Peyer's patch (tissue), 4 donors: ENCODE measurements around the gene RABGGTA. TPM values are rescaled to one million over a fixed set of nuclear protein-coding genes. Genes with fewer than 3 reads are reported as not detected.

ENCODE experiments used
- DNase-seq, 3 donors: peaks; one replicate each; pipeline ENCODE4 v3.0.0-alpha.2; 2017 to 2019
- H3K27ac ChIP-seq, 4 donors: fragments of 200-600 bp; sonication (generic); one replicate each; pipeline ENCODE4 v1.5.1; 2016 to 2019
- H3K27me3 ChIP-seq, 2 donors: fragments of 200-600 bp; sonication (generic); one replicate each; pipeline ENCODE4 v1.5.1; 2019
- H3K36me3 ChIP-seq, 3 donors: fragments of 200-600 bp; sonication (generic); one replicate each; pipeline ENCODE4 v1.5.1; 2016 to 2019
- H3K4me1 ChIP-seq, 4 donors: fragments of 200-600 bp; sonication (generic); one replicate each; pipeline ENCODE4 v1.5.1; 2016 to 2019
- H3K4me3 ChIP-seq, 4 donors: fragments of 200-600 bp; sonication (generic); 1 replicate in 3 of 4; 2 replicates in 1 of 4; pipeline ENCODE4 v1.5.1; 2016 to 2019; ENCODE audit warnings: mild to moderate bottlenecking in 1 of 4
- H3K9me3 ChIP-seq, 4 donors: fragments of 200-600 bp; sonication (generic); one replicate each; pipeline ENCODE4 v1.5.1; 2016 to 2019; ENCODE audit warnings: mild to moderate bottlenecking in 1 of 4
- CTCF ChIP-seq, 6 experiments: fragments of 450-650 bp in 4 of 6; fragments of 200-600 bp in 2 of 6; sonication (generic) in 1 of 6; IDR thresholded peaks; one replicate each; pipeline ENCODE4 v1.5.1; 2017 to 2019; ENCODE audit warnings: antibody characterized with exemption in 6 of 6, mild to moderate bottlenecking in 3 of 6, moderate library complexity in 1 of 6
- POLR2A ChIP-seq, 2 donors: fragments of 450-650 bp; IDR thresholded peaks; one replicate each; pipeline ENCODE4 v1.5.1; 2017; ENCODE audit warnings: antibody characterized with exemption in 2 of 2, mild to moderate bottlenecking in 2 of 2, moderate library complexity in 2 of 2
- total RNA-seq, 4 donors: library from RNA; depleted of rRNA; stranded (reverse); fragments of >200 nt; gene quantifications; one replicate each; pipeline ENCODE4 v1.1.0, GENCODE V29; 2016

Gene RABGGTA
- total RNA-seq, 4 donors from 2014 or later, result 57.3 to 84.6 (median 77.6) TPM

DNA sequence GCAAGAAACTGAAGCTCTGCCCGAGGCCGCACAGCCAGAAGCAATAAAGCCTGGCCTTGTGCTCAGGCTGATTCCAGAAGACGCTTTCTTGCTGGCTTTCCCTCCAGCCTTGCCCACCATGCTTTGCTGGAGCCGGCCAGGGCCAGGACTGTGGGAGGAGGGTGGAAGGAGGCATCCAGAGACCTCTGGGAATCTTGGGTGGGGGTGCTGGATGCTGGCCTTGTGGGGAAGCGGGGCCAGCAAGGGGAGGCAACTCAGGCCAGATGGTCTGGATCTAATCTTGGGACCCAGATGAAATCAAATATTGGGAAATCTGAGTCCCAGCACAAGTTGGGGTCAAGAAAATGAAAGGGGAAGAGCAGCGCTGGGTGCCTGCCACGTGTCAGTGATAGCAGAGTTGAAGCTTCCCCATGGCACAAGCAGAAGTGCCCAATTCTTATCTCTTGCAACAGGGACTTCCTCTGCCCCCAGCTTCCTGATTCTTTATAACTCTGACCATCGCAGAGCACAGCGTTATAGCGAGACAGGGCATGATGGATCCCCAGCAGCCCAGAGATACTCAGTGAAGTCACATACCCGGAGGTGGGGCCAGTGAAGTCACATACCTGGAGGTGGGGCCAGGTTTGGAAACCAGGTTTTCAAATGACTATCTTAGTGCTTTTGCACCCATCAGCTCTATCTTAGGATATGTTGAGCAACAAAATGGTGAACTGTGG, 6.4 kb upstream of the RABGGTA start:
- Histone ChIP-seq H3K27ac (peak overlapping the region in 2 of 4 donors; percentile 26 to 55), H3K36me3 (no peaks in the 10 kb centered on the region), H3K27me3 (no peaks in the 10 kb centered on the region), H3K4me1 (peaks cover 0 to 4% (median 0%) of the 10 kb centered on the region in 4 donors), H3K4me3 (no peak overlapping the region), H3K9me3 (no peaks in the 10 kb centered on the region)
- TF ChIP-seq CTCF (IDR thresholded peaks at IDR 0.05), result no peak
- TF ChIP-seq POLR2A (IDR thresholded peaks at IDR 0.05), result no peak
- DNase-seq, result peak in 1 of 3 donors; percentile 29

DNA sequence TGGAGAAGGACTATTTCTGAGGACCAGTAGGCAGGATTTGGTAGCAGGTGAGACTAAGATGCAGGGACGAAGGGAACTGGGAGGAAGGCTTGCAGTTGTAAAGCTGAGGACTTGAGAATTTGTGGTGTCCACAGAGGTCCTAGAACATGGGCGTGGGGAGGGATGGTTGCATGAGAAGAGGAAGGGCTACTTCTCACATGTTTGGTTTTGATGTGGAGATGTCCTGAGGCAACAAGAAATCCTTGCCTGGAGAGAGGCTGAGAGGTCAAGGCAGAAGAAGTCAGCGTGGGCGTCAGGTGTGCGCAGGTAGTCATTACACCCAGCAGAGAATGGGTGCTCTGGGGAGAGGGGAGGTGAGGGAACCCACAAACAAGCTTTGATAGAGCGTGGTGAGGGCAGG, 5.7 kb upstream of the RABGGTA start:
- Histone ChIP-seq H3K9me3 (no peaks in the 10 kb centered on the region), H3K4me3 (no peak overlapping the region), H3K4me1 (peaks cover 0 to 7% (median 0%) of the 10 kb centered on the region in 4 donors), H3K27ac (no peak overlapping the region), H3K36me3 (no peaks in the 10 kb centered on the region), H3K27me3 (no peaks in the 10 kb centered on the region)
- DNase-seq, result no peak
- TF ChIP-seq CTCF (IDR thresholded peaks at IDR 0.05) (no peak), POLR2A (IDR thresholded peaks at IDR 0.05) (no peak)

- no peak overlapping the region for H3K4me3 ChIP-seq
- H3K27ac ChIP-seq, result peak overlapping the region in 2 of 4 donors; percentile 58 to 71
- peak in 1 of 3 donors; percentile 41 for DNase-seq
- TF ChIP-seq POLR2A (IDR thresholded peaks at IDR 0.05) (no peak), CTCF (IDR thresholded peaks at IDR 0.05) (no peak)
- H3K36me3 ChIP-seq, result peaks cover 0 to 5% (median 0%) of the 10 kb centered on the region in 3 donors
- no peaks in the 10 kb centered on the region for H3K27me3 ChIP-seq
- H3K4me1 ChIP-seq, result peaks cover 0 to 10% (median 7%) of the 10 kb centered on the region in 4 donors
- no peaks in the 10 kb centered on the region for H3K9me3 ChIP-seq
These were observed 2.7 kb upstream of the RABGGTA start for GRCh38 chr14:24274101-24274543.

DNA sequence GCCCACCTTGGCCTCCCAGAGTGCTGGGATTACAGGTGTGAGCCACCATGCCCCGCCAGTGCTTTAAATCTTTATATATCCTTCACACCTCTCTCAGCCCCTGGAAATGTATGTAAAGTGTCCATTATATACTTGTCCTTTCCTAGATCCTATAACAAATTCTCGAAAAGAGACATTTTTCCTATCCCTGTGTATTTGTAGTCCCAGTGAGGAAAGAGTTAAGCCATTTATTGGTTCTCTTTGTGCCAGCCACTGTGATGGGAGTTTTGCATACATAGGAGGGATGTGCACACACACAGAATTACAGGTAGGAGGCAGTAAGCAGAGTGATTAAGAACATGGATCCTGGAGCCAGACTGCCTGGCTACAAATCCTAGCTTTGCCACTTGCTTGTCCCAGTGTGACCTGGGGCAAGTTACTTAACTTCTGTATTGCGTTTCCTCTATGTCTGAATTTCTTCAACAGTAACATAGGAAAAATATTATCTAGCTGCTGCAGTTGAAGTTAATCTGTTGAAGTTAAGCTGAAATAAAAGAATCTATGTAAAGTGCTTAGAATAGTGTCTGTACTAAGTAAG, 2.1 kb upstream of the RABGGTA start:
- peak overlapping the region in 2 of 4 donors; percentile 58 to 71 for H3K27ac ChIP-seq
- H3K27me3 ChIP-seq, result no peaks in the 10 kb centered on the region
- no peaks in the 10 kb centered on the region for H3K9me3 ChIP-seq
- H3K4me1 ChIP-seq, result peaks cover 0 to 10% (median 7%) of the 10 kb centered on the region in 4 donors
- H3K4me3 ChIP-seq, result no peak overlapping the region
- TF ChIP-seq POLR2A (IDR thresholded peaks at IDR 0.05) (no peak), CTCF (IDR thresholded peaks at IDR 0.05) (no peak)
- peaks cover 0 to 10% (median 0%) of the 10 kb centered on the region in 3 donors for H3K36me3 ChIP-seq
- DNase-seq, result no peak

DNA sequence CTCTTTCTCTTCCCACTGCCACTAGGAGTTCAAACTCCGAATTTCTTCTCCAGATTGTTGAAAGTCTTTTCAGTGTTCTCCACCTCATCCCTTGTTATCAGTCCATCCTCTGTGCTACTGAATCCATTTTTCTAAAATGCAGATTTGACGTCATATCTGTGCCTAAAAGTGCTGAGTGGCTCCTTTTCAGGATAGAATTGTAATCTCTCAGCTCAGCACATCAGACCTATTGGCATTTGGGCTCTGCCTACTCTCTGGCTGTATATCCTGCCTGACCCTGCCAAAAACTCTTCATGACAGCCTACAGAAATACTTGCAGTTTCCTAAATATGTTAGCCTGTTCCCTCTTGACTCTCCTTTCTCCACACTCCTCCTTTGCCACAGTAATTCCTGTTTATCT, 1.1 kb upstream of the RABGGTA start:
- Histone ChIP-seq H3K27ac (peak overlapping the region in 1 of 4 donors; percentile 97), H3K27me3 (no peaks in the 10 kb centered on the region), H3K4me3 (no peak overlapping the region), H3K36me3 (peaks cover 0 to 17% (median 0%) of the 10 kb centered on the region in 3 donors), H3K9me3 (no peaks in the 10 kb centered on the region), H3K4me1 (peaks cover 0 to 10% (median 7%) of the 10 kb centered on the region in 4 donors)
- TF ChIP-seq CTCF (IDR thresholded peaks at IDR 0.05) (no peak), POLR2A (IDR thresholded peaks at IDR 0.05) (no peak)
- DNase-seq, result no peak
